CD14-positive monocyte (primary cell): Measurements from ENCODE around the gene IFITM10. TPM values are rescaled to one million over a fixed set of nuclear protein-coding genes. Genes with fewer than 3 reads are reported as not detected.
A peak's percentile ranks its signal among the peaks of the same experiment; 100 is the strongest.

Experiments used
- DNase-seq, 3 donors: peaks; one replicate each; pipeline ENCODE4 v3.0.0-alpha.2; 2011 to 2022
- H2AFZ ChIP-seq: 2 replicates; pipeline ENCODE4 v1.6.0; 2012; ENCODE audit warnings: mild to moderate bottlenecking, low read depth, low read length, inconsistent platforms; ENCODE audit not compliant: insufficient read depth, poor library complexity, severe bottlenecking
- H3K27ac ChIP-seq, 2 donors: 1 replicate in 1 of 2; 2 replicates in 1 of 2; pipeline ENCODE4 v1.5.1; 2012 to 2013; ENCODE audit warnings: low read length in 2 of 2, control low read depth in 1 of 2, inconsistent platforms in 1 of 2, low read depth in 1 of 2, mild to moderate bottlenecking in 1 of 2
- H3K27me3 ChIP-seq, 2 donors: one replicate each; pipeline versions ENCODE4 v1.6.0 to v1.6.1; 2011 to 2013; ENCODE audit warnings: low read length in 2 of 2; ENCODE audit not compliant: control insufficient read depth in 2 of 2, insufficient read depth in 2 of 2
- H3K36me3 ChIP-seq, 2 donors: replicated peaks in 1 of 2; 1 replicate in 1 of 2; 2 replicates in 1 of 2; pipeline versions ENCODE4 v1.5.1 to v1.6.1; 2012 to 2013; ENCODE audit warnings: low read length in 2 of 2, control low read depth in 1 of 2, inconsistent platforms in 1 of 2, mild to moderate bottlenecking in 1 of 2; ENCODE audit not compliant: insufficient read depth in 2 of 2, control insufficient read depth in 1 of 2
- H3K4me1 ChIP-seq, 2 donors: 1 replicate in 1 of 2; 2 replicates in 1 of 2; pipeline versions ENCODE4 v1.5.1 to v1.6.1; 2012 to 2013; ENCODE audit warnings: low read length in 2 of 2, control low read depth in 1 of 2, inconsistent platforms in 1 of 2, mild to moderate bottlenecking in 1 of 2, moderate library complexity in 1 of 2; ENCODE audit not compliant: insufficient read depth in 2 of 2, control insufficient read depth in 1 of 2
- H3K4me2 ChIP-seq: replicated peaks from 2 replicates; pipeline ENCODE3; 2012; ENCODE audit warnings: low read length, moderate library complexity, mild to moderate bottlenecking; ENCODE audit not compliant: poor library complexity, severe bottlenecking; ENCODE audit errors: extremely low read depth
- H3K4me3 ChIP-seq, 3 experiments: fragments of 200-600 bp in 1 of 3; sonication (generic) in 1 of 3; replicated peaks in 1 of 3; 1 replicate in 2 of 3; 2 replicates in 1 of 3; pipeline ENCODE4 v1.5.1; 2011 to 2013; ENCODE audit warnings: low read length in 3 of 3, mild to moderate bottlenecking in 3 of 3, control low read depth in 2 of 3, low read depth in 2 of 3, inconsistent platforms in 1 of 3, moderate library complexity in 1 of 3
- H3K79me2 ChIP-seq: 2 replicates; pipeline ENCODE4 v1.6.0; 2012; ENCODE audit warnings: mild to moderate bottlenecking, control low read depth, inconsistent platforms, low read length, moderate library complexity; ENCODE audit not compliant: insufficient read depth
- H3K9ac ChIP-seq: 2 replicates; pipeline ENCODE4 v1.6.0; 2017; ENCODE audit warnings: low read length, mild to moderate bottlenecking; ENCODE audit not compliant: insufficient read depth, poor library complexity, severe bottlenecking
- H3K9me3 ChIP-seq, 2 donors: replicated peaks in 1 of 2; 1 replicate in 1 of 2; 2 replicates in 1 of 2; pipeline versions ENCODE4 v1.5.1 to v1.6.1; 2012 to 2013; ENCODE audit warnings: low read length in 2 of 2, control low read depth in 1 of 2; ENCODE audit not compliant: control insufficient read depth in 1 of 2, insufficient read depth in 1 of 2
- H4K20me1 ChIP-seq: 2 replicates; pipeline ENCODE4 v1.6.0; 2012; ENCODE audit warnings: mild to moderate bottlenecking, low read length, control low read depth, moderate library complexity; ENCODE audit not compliant: insufficient read depth
- H3K27ac Mint-ChIP-seq, 7 donors: one replicate each; pipeline ENCODE4 v1.8.0; 2020; ENCODE audit warnings: mild to moderate bottlenecking in 7 of 7, mixed read lengths in 7 of 7, moderate library complexity in 6 of 7, inconsistent platforms in 2 of 7
- H3K27me3 Mint-ChIP-seq, 3 donors: one replicate each; pipeline ENCODE4 v1.8.0; 2021 to 2022; ENCODE audit warnings: low read depth in 3 of 3, mild to moderate bottlenecking in 3 of 3, mixed read lengths in 3 of 3, moderate library complexity in 3 of 3, inconsistent platforms in 1 of 3
- H3K36me3 Mint-ChIP-seq, 2 donors: one replicate each; pipeline ENCODE4 v1.8.0; 2020; ENCODE audit warnings: mixed read lengths in 2 of 2, inconsistent platforms in 1 of 2, mild to moderate bottlenecking in 1 of 2
- H3K4me1 Mint-ChIP-seq: one replicate; pipeline ENCODE4 v1.8.0; 2020; ENCODE audit warnings: mild to moderate bottlenecking, mixed read lengths
- H3K4me3 Mint-ChIP-seq, 2 donors: one replicate each; pipeline ENCODE4 v1.8.0; 2020; ENCODE audit warnings: mild to moderate bottlenecking in 2 of 2, mixed read lengths in 2 of 2, moderate library complexity in 1 of 2
- H3K9me3 Mint-ChIP-seq, 7 donors: one replicate each; pipeline ENCODE4 v1.8.0; 2020 to 2022; ENCODE audit warnings: mixed read lengths in 7 of 7, mild to moderate bottlenecking in 6 of 7, moderate library complexity in 6 of 7, inconsistent platforms in 2 of 7
- WGBS: methylation state at CpG from one replicate; pipeline ENCODE4 v1.1.5; 2013; ENCODE audit warnings: missing lambda C conversion rate; ENCODE audit not compliant: insufficient coverage; 5-methylcytosine and 5-hydroxymethylcytosine counted together
- intact Hi-C, 2 donors: fragments of 100-400 bp; cut with micrococcal nuclease; formaldehyde crosslinking; loops; one replicate each; pipeline versions ENCODE4 v1.15.0 to v1.15.1; 2023
- polyA plus RNA-seq, 3 donors: library from polyadenylated mRNA; depleted of rRNA in 1 of 3; unstranded in 2 of 3; stranded (reverse) in 1 of 3; fragments of 300-500 nt in 2 of 3; fragments of >200 nt in 1 of 3; fragmentation: Illumina TruSeq in 2 of 3; gene quantifications; 1 replicate in 2 of 3; 2 replicates in 1 of 3; pipeline ENCODE4 v1.2.3, GENCODE V29; 2012 to 2021
- TF ChIP-seq, protein P1 (sequence below): fragments of 200-600 bp; IDR thresholded peaks from one replicate; pipeline ENCODE4 v1.8.0; 2022; ENCODE audit warnings: antibody characterized with exemption, mild to moderate bottlenecking

Gene IFITM10
- polyA plus RNA-seq, 3 donors: 2.4 TPM; not detected in 2

DNA sequence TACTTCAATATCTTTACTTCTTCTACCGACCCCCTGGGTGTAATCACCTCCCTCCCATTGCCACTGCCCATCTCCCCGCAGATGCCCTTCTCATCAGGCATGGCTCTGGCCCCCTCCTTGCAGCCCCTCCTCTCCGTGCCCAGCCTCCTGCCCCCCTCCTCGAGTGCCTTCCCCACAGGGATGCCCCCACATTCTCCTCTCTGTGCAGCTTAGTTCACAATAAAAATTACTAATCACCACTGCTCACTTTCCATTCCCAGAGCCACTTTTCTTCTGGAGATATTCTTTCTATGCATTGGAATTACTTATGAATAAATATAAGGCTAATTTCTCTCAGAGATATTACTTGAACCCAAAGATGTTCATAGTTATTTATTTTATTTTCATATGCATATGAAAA is 22.1 kb downstream of the IFITM10 start:
- no peak for DNase-seq
- Histone ChIP-seq H3K4me1 (peaks cover 8 to 12% of the 10 kb centered on the region in 2 donors), H3K9me3 (no peaks in the 10 kb centered on the region), H2AFZ (no peak overlapping the region), H3K4me2 (no peak overlapping the region), H3K27ac (no peak overlapping the region), H3K27me3 (peaks cover 12 to 46% of the 10 kb centered on the region in 2 donors), H4K20me1 (no peaks in the 10 kb centered on the region), H3K36me3 (no peaks in the 10 kb centered on the region), H3K79me2 (no peaks in the 10 kb centered on the region), H3K4me3 (no peak overlapping the region), H3K9ac (no peak overlapping the region)
- H3K27ac Mint-ChIP-seq: no peak overlapping the region
- peaks cover 29 to 61% (median 48%) of the 10 kb centered on the region in 3 donors for H3K27me3 Mint-ChIP-seq
- intact Hi-C loops: no loop called here
- peaks cover 13% of the 10 kb centered on the region for H3K4me1 Mint-ChIP-seq
- H3K4me3 Mint-ChIP-seq: peak overlapping the region in 1 of 2 donors; percentile 72
- peaks cover 0 to 9% (median 0%) of the 10 kb centered on the region in 7 donors for H3K9me3 Mint-ChIP-seq
- TF ChIP-seq, protein P1, sequence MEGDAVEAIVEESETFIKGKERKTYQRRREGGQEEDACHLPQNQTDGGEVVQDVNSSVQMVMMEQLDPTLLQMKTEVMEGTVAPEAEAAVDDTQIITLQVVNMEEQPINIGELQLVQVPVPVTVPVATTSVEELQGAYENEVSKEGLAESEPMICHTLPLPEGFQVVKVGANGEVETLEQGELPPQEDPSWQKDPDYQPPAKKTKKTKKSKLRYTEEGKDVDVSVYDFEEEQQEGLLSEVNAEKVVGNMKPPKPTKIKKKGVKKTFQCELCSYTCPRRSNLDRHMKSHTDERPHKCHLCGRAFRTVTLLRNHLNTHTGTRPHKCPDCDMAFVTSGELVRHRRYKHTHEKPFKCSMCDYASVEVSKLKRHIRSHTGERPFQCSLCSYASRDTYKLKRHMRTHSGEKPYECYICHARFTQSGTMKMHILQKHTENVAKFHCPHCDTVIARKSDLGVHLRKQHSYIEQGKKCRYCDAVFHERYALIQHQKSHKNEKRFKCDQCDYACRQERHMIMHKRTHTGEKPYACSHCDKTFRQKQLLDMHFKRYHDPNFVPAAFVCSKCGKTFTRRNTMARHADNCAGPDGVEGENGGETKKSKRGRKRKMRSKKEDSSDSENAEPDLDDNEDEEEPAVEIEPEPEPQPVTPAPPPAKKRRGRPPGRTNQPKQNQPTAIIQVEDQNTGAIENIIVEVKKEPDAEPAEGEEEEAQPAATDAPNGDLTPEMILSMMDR: no peak
- H3K36me3 Mint-ChIP-seq: no peaks in the 10 kb centered on the region
- 95% methylated on average over 2 of the region's 4 CpGs for WGBS

DNA sequence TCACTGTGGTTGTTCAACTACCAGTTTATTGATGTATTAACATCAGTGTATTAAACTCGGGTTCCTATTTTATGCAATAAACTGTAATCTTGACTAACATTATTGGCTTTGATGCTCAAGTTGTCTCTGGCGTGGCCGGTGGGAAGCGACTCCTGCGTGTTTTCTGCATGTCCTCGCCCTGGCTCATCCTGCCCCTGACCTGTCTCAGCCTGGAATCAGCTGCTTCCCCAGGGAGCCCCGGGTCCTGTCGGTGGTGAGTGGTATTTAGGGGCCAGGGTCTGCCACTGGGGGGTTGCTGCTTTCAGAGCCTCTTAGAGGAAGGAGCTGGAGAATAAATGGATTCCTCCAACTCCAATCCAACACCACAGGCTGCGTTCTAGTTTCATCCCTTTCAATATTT is 22.5 kb downstream of the IFITM10 start:
- no peaks in the 10 kb centered on the region for H3K36me3 Mint-ChIP-seq
- TF ChIP-seq, protein P1: no peak
- peaks cover 12 to 41% of the 10 kb centered on the region in 2 donors for H3K27me3 ChIP-seq
- H3K4me1 Mint-ChIP-seq: peaks cover 15% of the 10 kb centered on the region
- H3K4me3 ChIP-seq: no peak overlapping the region
- intact Hi-C loops: no loop called here
- peaks cover 8 to 12% of the 10 kb centered on the region in 2 donors for H3K4me1 ChIP-seq
- H2AFZ ChIP-seq: no peak overlapping the region
- H3K9me3 ChIP-seq: no peaks in the 10 kb centered on the region
- H3K9ac ChIP-seq: no peak overlapping the region
- WGBS: 100% methylated on average over 5 of the region's 9 CpGs
- no peaks in the 10 kb centered on the region for H3K36me3 ChIP-seq
- no peak overlapping the region for H3K27ac Mint-ChIP-seq
- H4K20me1 ChIP-seq: no peaks in the 10 kb centered on the region
- peak overlapping the region in 1 of 2 donors; percentile 72 for H3K4me3 Mint-ChIP-seq
- no peak for DNase-seq
- no peak overlapping the region for H3K4me2 ChIP-seq
- H3K27ac ChIP-seq: no peak overlapping the region
- H3K79me2 ChIP-seq: no peaks in the 10 kb centered on the region
- peaks cover 0 to 9% (median 0%) of the 10 kb centered on the region in 7 donors for H3K9me3 Mint-ChIP-seq
- peaks cover 28 to 59% (median 45%) of the 10 kb centered on the region in 3 donors for H3K27me3 Mint-ChIP-seq
